HG03439 (cell line): Measurements from ENCODE around the gene ZNF260.
A peak's percentile ranks its signal among the peaks of the same experiment; 100 is the strongest.
"Not testable (repeated sequence)": the region's sequence is repeated elsewhere in the genome, so short reads cannot be mapped to it uniquely, and the experiment has no call there.

Experiments
- ATAC-seq: cut with Tn5 transposase; IDR thresholded peaks from one replicate; pipeline ENCODE4 v1.9.1; 2021; ENCODE audit warnings: mild to moderate bottlenecking, moderate library complexity; ENCODE audit not compliant: unreplicated experiment

ZNF260 gene

DNA sequence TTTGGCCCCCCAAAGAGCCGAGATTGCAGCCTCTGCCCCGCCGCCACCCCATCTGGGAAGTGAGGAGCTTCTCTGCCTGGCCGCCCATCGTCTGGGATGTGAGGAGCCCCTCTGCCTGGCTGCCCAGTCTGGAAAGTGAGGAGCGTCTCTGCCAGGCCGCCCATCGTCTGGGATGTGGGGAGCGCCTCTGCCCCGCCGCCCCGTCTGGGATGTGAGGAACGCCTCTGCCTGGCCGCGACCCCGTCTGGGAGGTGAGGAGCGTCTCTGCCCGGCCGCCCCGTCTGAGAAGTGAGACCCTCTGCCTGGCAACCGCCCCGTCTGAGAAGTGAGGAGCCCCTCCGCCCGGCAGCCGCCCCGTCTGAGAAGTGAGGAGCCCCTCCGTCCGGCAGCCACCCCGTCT, 37.2 kb downstream of the ZNF260 start:
- not testable (repeated sequence) for ATAC-seq

DNA sequence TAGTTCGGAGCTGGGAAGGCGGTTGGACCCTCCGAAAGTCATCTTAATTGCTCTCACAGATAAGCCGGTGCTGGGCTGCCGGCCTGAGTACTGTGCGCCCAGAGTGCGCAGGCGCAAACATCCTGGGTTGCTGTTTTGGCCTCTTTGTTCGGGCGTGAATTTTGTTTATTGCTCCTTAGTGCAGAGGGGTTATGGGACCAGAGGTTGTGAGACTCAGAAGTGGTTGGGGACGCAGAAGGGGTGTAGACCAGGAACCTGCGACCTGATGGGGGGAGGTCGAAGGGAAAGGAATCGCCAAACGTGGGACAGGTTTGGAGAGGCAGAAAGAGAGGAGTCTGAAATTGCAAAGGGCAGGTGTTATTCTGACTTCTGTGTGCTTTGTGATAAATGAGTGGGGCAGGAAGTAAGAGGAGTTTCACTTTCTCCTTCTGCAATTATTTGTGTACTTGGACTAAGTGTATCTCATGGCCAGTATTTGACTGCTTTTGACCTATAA, 38.1 kb downstream of the ZNF260 start:
- ATAC-seq: peak; percentile 55

GRCh38 chr19:36489118-36489919, 38.8 kb downstream of the ZNF260 start, which contains the start of gene ZNF566:
ZNF566 (minus strand) TSS chr19:36489561; CDS start chr19:36476557, 13,004 bp downstream.
- ATAC-seq: peak; percentile 84

DNA sequence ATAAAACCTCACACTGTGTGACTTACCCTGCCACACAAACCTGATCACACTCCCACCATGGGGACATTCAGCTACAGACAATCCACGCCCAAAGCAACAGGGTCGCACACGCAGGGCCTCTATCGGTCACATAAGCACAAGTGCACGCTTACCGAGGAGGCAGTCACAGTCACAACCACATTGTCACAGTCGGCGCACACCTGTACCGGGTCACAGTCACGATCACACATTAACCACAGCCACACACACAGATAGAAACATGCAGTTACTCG, 39.3 kb downstream of the ZNF260 start:
- ATAC-seq: no peak

DNA sequence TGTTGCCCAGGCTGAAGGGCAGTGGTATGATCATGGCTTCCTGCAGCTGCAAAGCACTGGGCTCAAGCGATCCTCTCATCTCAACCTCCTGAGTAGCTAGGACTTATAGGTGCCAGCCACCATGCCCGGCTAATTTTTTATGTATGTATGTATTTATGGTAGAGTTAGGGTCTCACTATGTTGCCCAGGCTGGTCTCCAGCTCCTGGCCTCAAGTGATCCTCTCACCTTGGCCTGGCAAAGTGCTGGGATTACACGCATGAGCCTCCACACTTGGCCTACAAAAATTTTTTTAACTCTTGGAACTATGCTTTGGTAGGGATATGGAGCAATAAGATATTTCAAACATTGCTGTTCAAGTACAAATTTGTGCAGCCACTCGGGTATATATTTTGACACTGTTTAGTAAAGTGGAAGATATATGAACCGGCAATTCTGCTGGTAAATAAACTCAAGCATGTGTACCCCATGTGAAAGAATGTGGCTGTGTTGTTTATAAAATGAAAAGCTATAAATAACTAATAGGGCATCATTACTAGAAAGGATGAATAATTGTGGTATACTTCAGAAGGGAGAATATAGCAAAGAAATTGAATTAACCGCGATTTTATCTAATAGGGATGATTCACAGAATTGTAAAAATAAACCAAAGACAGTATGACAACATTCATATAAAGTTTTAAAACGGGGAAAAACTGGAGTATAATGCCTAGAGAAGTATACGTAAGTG, 39.8 kb downstream of the ZNF260 start:
- ATAC-seq: no peak

DNA sequence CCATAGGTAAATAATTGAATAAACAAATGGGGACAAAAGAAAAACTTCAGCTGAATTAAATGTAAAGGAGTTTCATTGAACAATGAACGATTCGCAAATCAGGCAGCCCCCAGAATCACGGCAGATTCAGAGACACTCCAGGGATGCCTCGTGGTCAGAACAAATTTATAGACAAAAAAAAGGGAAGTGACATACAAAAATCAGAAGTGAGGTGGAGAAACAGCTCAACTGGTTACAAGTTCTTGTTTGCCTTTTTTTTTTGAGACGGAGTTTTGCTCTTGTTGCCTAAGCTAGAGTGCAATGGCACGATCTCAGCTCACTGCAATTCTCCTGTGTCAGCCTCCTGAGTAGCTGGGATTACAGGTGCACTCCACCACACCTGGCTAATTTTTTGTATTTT, 44.4 kb downstream of the ZNF260 start:
- no peak for ATAC-seq

DNA sequence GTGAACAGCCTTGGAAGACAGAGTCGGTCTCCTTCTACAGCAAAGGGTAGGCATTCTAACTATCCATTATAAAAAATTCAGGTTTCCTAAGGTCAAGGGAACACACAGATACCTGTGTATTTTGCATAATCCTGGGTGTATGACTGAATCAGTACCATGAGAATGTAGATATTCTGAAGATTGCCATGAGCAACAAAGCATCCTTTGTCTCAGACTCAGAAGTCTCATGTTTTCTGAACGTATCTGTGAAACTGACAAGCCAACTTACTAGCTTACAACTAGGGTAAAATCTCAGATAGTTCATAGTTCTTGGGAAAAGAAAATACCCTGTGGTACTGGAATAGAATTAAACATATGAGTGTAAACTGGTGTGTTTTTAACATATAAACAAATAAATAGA, 45.2 kb downstream of the ZNF260 start:
- ATAC-seq: no peak
